Stimulated activated CD4-positive, alpha-beta T cell treated with anti-CD3 and anti-CD28 coated beads, TNF-alpha, amount 100 ng/mL, for 1 hour (primary cell): ENCODE measurements around the gene NLGN1.

Experiments
- DNase-seq, 3 donors: peaks; one replicate each; pipeline ENCODE4 v3.0.0-alpha.2; 2020; ENCODE audit warnings: low read depth in 3 of 3, low spot score in 1 of 3

NLGN1 gene

GRCh38 chr3:174062923-174063322, 665.4 kb downstream of the NLGN1 start:
- DNase-seq, result no peak

GRCh38 chr3:174068035-174068434, 670.5 kb downstream of the NLGN1 start:
- DNase-seq, result no peak

- no peak for DNase-seq
Measured at GRCh38 chr3:174072675-174073074, 675.1 kb downstream of the NLGN1 start.

GRCh38 chr3:174083706-174084105, 686.2 kb downstream of the NLGN1 start:
- no peak for DNase-seq

- DNase-seq, result no peak
Measured at GRCh38 chr3:174089592-174089991, 692.0 kb downstream of the NLGN1 start.

- DNase-seq, result no peak
Measured at GRCh38 chr3:174094669-174095068, 697.1 kb downstream of the NLGN1 start.

GRCh38 chr3:174097686-174098085, 700.1 kb downstream of the NLGN1 start:
- DNase-seq, result no peak

GRCh38 chr3:174098746-174099145, 701.2 kb downstream of the NLGN1 start:
- no peak for DNase-seq

GRCh38 chr3:174099724-174100123, 702.2 kb downstream of the NLGN1 start:
- DNase-seq, result no peak

- no peak for DNase-seq
Measured at GRCh38 chr3:174100744-174101143, 703.2 kb downstream of the NLGN1 start.

- DNase-seq, result no peak
Measured at GRCh38 chr3:174101244-174101643, 703.7 kb downstream of the NLGN1 start.

- no peak for DNase-seq
Measured at GRCh38 chr3:174102274-174102673, 704.7 kb downstream of the NLGN1 start.

GRCh38 chr3:174102866-174103265, 705.3 kb downstream of the NLGN1 start:
- no peak for DNase-seq

GRCh38 chr3:174110761-174111160, 713.2 kb downstream of the NLGN1 start:
- no peak for DNase-seq

GRCh38 chr3:174111776-174112175, 714.2 kb downstream of the NLGN1 start:
- no peak for DNase-seq

- no peak for DNase-seq
Measured at GRCh38 chr3:174116421-174116820, 718.9 kb downstream of the NLGN1 start.

- no peak for DNase-seq
Measured at GRCh38 chr3:174120997-174121396, 723.5 kb downstream of the NLGN1 start.

- DNase-seq, result no peak
Measured at GRCh38 chr3:174122411-174122810, 724.9 kb downstream of the NLGN1 start.

- no peak for DNase-seq
Measured at GRCh38 chr3:174125267-174125824, 727.8 kb downstream of the NLGN1 start.

- no peak for DNase-seq
Measured at GRCh38 chr3:174126990-174127758, 729.6 kb downstream of the NLGN1 start.

GRCh38 chr3:174132006-174132405, 734.5 kb downstream of the NLGN1 start:
- no peak for DNase-seq

GRCh38 chr3:174132421-174133042, 735.0 kb downstream of the NLGN1 start:
- no peak for DNase-seq
